RPMI8226 (cell line): ENCODE data around the gene SNURF.
"Not testable (repeated sequence)": the region's sequence is repeated elsewhere in the genome, so short reads cannot be mapped to it uniquely, and the experiment has no call there.

ENCODE experiments used
- DNase-seq: peaks from one replicate; pipeline ENCODE4 v3.0.0-alpha.2; 2015

The SNURF gene

DNA sequence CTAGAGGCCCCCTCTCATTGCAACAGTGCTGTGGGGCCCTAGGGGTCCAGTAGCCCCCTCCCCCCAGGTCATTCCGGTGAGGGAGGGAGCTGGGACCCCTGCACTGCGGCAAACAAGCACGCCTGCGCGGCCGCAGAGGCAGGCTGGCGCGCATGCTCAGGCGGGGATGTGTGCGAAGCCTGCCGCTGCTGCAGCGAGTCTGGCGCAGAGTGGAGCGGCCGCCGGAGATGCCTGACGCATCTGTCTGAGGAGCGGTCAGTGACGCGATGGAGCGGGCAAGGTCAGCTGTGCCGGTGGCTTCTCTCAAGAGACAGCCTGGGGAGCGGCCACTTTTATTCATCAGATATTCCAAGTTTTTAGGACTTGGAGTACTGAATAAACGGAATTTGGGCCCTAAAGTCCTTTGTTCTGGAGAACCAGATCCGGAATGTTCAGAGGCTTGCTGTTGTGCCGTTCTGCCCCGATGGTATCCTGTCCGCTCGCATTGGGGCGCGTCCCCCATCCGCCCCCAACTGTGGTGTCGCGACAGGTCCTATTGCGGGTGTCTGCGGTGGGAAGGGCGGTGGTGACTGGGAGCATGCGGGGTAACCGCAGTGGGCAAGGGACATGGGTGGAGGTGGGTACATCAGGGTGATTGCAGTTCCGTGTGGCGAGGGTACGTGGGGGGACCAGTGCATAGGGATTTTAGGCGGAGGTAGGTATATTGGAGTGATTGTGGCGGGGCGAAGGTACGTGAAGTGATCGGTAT, at the start of gene SNURF, which contains the start of gene SNRPN:
SNURF (plus strand) TSS at position 205 of the 748 bp plus-strand sequence; CDS start at position 267, 62 bp downstream.
SNRPN (plus strand) TSS at position 205 of the 748 bp plus-strand sequence. CDS start 19,467 bp downstream, outside the sequence.
- DNase-seq: no peak

DNA sequence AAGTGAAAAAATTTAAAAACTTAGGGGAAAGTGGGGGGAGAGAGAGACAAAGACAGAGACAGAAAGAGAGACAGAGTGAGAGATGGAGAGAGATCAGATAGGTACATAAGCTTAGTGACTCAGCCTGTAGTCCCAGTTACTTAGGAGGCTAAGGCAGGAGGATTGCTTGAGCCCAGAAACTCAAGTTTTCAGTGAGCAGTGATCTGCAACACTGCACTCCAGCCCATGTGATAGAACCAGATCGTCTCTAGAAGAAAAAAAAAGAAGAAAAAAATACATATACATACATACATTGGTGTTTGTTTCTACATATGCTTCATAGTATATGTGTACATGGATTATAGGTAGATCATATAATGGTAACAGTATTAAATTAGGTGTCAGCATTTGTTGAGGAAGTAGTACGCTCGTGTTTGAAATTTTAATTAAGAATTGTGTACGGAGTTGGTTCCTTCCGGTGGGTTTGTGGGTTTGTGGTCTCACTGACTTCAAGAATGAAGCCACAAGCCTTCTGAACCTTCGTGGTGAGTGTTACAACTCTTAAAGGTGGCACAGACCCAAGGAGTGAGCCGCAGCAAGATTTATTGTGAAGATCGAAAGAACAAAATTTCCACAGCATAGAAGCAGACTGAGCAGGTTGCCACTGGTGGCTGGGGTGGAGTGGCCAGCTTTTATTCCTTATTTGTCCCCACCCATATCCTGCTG, 38.3 kb upstream of the SNURF start:
- no peak for DNase-seq

DNA sequence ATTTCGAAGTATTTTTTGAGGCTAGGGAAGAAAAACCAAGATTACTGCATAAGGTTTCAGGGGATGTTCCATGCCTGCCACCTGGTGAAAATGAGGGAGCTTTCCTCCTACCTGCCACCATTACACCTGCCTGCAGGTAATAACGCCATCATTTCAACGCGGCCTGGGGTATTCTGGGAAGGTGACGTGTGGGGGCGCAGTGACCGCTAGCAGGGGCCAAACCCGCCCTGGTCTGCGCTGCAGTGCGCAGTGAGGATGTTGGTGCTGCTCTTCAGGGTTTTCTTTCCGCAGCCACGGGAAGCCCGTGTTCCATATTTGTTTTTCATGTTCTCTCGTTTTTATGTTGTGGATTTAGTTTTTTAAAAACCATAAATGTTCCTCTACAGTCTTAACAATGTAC, 37.4 kb upstream of the SNURF start:
- no peak for DNase-seq

GRCh38 chr15:24919446-24919845, 35.3 kb upstream of the SNURF start:
- DNase-seq: no peak

GRCh38 chr15:24922781-24923180, 32.0 kb upstream of the SNURF start:
- DNase-seq: not testable (repeated sequence)

DNA sequence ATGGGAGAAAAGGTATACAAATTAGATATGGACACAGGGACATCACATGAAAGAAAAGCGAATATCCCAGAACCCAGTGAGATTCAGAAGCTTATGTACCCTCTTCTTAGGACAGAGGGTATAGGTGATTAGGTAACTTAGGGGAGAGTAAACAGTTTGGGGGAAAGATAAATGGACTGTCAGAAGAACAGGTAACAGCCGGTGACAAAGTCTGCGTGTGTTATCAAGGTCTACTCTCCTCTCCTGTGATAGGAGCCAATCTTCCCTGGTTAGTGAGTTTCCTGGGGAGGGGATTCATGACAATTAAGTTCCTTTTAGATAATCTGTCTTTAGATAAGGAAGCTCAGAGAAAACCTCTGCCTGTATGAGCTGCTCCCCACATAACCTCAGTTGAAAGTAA, 30.6 kb upstream of the SNURF start:
- no peak for DNase-seq

DNA sequence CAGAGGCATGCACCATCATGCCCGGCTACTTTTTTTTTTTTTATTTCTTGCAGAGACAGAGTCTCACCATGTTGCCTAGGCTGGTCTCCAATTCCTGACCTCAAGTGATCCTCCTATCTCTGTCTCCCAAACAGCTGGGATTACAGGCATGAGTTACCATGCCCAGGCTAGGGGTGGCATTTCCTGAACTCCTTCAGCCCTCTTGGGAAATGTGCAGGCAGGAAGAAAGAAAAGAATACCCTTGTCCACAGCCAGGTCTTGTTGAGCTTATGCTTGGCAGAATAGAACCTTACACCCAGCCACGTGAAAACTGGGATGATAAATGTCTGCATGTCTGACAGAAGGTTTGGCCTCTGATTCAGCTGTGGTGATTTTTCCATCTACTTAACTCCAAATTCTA, 30.2 kb upstream of the SNURF start:
- DNase-seq: no peak

DNA sequence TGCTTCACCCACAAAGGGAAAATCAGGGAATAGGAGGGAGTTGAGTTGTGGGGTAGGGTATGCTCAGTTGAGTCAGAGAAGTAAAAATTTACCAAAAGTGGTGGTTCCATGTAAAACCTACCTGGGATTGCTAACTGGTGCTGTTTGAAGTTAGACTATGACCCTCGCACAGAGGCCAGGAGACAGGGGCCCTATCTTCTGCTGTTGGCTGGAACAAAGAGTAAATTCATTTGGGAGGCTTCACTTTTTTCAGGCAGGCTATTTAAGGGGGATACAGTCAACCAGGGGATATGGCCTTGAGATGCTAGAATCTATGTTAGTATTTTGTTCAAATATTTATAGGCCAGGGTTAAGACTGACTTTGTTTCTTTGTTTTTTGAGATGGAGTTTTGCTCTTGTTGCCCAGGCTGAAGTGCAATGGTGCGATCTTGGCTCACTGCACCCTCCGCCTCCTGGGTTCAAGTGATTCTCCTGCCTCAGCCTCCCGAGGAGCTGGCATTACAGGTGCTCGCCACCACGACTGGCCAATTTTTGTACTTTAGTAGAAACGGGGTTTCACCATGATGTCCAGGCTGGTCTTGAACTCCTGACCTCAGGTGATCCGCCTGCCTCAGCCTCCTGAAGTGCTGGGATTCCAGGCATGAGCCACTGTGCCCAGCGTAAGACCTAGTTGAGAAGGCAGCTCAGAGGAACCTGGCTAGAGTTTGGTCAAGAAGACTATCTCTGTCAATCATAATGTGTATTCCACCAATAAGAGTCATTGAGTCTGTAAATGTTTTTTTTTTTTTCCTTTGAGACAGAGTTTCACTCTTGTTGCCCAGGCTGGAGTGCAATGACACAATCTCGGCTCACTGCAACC, 22.7 kb upstream of the SNURF start:
- not testable (repeated sequence) for DNase-seq

DNA sequence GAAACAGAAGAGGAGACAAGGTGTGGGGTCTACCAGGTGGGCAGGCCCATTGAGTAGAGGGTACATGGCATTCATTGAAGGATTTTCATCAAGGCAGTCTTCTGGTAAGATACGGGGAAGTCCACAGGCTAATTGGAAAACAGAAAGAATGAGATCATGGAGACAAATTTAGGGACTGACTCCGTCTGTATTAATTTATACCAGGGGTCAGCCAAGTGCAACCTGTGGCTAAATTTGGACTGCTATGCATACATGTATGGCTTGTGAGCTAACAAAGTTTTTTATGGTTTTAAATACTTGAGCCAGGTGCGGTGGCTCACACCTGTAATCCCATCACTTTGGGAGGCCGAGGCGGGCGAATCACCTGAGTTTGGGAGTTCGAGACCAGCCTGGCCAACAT, 21.1 kb upstream of the SNURF start:
- DNase-seq: no peak

DNA sequence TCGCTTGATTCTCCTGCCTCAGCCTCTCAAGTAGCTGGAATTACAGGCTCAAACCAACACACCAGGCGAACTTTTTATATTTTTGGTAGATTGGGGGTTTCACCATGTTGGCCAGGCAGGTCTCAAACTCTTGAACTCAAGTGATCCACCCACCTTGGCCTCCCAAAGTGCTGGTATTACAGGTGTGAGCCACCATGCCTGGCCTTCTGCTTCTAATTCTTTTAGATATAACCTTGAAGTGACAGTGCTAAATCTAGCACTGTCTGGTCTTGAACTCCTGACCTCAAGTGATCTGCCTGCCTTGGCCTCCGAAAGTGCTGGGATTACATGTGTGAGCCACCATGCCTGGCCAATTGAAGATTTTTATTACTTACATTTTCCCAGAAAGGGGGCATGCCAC, 16.6 kb upstream of the SNURF start:
- DNase-seq: not testable (repeated sequence)

- DNase-seq: no peak
Measured at GRCh38 chr15:24940236-24940635, 14.6 kb upstream of the SNURF start.

- no peak for DNase-seq
Measured at GRCh38 chr15:24943361-24943760, 11.4 kb upstream of the SNURF start.

- DNase-seq: no peak
Measured at GRCh38 chr15:24944954-24945353, 9.8 kb upstream of the SNURF start.

- DNase-seq: no peak
Measured at GRCh38 chr15:24945711-24946110, 9.1 kb upstream of the SNURF start.

DNA sequence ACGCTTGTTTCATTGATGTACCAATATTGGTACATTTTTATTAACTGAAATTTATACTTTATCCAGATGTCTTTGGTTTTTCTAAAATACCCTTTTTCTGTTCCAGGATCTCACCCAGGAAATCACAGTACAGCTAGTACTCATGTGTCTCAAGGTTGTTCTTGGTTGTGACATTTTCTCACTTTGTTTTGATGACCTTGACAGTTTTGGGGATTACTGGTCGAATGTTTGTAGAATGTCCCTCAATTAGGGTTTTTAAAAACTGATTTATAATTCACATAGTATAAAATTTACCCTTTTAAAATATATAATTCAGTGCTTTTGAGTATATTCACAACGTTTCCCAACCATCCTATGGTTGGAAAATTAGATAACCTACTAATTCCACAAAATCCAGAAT, 6.3 kb upstream of the SNURF start:
- DNase-seq: no peak

DNA sequence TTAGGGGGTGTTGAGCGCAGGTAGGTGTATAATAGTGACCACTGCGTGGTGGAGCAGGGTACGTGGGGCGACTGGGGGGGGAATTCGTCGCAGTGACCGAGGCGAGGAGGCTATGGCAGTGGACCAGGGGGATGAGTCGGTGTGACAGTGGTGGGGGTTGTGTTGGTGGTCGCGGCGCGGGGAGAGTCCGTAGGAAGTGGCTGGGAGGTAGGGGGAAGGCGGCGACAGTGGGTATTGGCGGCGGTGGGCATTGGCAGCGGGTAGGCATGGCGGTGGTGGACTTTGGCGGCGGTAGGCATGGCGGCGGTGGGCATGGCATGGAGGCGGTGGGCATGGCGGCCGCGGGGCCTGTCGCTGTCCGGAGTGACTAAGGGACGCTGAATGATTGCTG, 739 bp downstream of the SNURF start:
- no peak for DNase-seq

DNA sequence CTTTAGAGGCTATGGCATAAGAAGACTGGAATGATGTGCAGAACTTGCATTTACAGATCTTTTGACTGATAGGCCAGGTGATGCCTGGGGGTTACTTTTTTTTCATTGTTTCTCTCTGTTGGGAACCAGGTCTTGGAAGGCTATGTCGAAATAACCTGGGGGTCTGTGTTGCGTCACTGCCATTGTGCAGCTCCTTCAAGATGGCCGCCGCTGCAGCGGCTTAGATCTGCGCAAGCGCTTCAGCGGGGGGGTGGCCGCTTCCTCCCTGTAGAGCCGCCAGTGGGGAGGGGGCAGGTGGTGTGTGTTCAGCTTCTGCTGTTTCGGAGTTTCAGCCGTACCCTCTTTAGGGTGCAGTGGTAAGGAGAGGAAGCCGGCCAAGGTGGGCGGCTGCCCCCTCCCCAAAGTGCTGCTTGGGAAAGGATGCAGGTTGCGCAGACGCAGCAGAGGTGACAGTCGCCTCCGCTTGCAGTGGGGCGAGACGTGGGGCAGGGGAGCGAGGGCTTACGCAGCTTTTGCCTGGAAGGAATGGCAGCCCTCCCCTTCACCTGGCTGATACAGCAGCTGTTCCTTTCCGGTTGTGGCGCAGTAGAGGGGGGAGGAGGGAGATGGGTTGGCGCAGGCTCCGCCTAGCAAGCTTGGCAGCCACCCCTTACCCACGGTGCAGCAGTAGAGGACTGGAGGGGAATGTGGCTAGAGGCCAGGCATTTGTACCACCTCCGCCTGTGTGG, 1.5 kb downstream of the SNURF start:
- peak; percentile 31 for DNase-seq

DNA sequence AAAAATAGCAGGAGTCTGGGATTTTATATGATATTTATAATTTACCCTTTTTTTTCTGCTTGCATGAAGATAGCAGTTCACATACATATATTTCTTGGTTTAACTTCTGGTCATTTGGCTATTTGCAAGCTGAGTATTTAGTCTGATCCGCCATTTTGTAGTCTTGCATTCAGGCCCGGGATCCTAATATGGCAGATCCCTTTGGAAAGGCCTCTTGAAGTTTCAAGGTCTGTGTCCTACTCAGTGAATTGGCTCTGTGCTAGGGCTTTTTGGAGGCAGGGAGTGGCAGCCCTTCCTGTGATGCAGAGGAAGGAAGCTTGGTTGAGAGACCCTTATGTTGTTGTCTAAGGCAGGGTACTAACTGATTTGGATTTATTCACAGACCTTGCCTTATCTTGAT, 2.9 kb downstream of the SNURF start:
- no peak for DNase-seq

DNA sequence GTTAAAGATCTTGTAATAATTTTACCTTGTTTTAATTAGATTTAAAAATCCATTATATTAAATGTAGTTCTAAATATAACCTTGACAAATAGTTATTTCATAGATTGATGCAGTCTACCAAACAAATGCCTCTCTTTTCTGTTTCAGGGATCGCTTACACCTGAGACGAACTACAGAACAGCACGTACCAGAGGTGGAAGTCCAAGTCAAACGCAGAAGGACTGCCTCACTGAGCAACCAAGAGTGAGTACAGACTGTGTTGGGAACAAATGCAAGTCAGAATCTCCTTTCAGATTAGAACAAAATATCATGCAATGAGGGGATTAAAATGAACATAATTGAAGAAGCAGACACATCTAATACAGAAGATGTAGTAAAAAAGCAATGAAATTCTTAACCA, 7.2 kb downstream of the SNURF start:
- DNase-seq: no peak

- DNase-seq: no peak
Measured at GRCh38 chr15:24962880-24963279, 8.1 kb downstream of the SNURF start.

DNA sequence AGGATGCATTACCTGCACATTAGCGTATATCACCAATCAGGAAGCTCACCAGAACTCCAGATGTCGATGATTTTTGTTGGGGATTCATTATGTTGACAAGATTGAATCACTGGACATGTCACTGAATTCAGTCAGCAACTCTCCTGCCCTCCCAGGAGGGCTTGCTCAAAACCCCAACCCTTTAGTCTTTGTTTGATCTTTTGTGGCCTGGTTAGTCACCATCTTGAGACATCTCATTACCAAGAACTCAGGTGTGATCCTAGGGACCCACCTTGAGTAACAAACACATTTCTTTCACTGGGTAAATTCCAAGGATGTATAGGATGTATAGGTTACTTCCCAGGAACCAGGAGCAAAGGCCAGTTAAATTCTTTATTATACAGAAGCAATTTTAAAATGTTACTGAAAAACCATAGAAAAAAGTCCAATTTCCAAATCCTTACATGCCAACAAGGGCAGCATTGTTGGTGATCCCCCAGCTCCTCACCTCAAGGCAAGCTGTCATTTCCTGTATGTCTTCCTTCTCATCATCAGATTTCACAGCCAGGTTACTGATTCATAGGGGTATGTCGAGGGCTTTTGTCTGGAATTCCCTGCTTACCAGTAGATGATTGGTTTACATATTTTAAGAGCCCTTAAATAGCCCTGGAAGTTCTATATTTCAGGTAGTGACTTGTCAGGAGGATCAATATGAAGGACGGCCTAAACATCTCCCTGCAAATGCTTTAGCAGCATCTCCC, 11.7 kb downstream of the SNURF start:
- DNase-seq: no peak

DNA sequence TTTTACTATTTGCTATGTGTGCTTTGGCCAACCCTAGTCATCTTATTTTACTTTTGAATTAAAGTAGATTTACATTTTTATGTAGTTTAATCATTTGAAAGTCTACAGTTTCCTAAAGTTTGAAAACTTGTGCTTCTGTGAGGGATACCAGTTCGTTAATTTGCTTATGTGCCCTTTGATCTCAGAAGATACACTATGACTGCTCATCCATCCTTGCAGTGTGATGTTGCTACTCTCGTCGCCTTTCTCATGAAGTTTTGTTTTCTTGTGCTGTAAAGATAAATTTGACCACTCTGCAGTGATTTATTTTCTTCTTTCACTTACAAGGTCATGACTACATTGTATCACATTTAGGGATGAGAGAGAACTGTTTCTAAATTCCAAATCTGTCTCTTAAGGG, 16.3 kb downstream of the SNURF start:
- DNase-seq: no peak
